Stimulated activated naive B cell treated with anti-CD40 and anti-IgM and Interleukin-4, amounts not matched to agents 10 μg/mL and 1 μg/mL and 100 μg/mL, for 72 hours (primary cell): ENCODE results near the gene ZNF530.

Experiments used
- ATAC-seq, 2 donors: fragments of 150-1000 bp; cut with Tn5 transposase; replicated peaks; 2 replicates each; pipeline ENCODE4 v1.10.0; 2021; ENCODE audit warnings: moderate library complexity in 1 of 2
- DNase-seq: peaks from one replicate; pipeline ENCODE4 v3.0.0; 2021
- H3K27ac Mint-ChIP-seq: one replicate; pipeline ENCODE4 v1.8.0; 2022; ENCODE audit warnings: mild to moderate bottlenecking, mixed read lengths
- H3K27me3 Mint-ChIP-seq, 2 donors: one replicate each; pipeline ENCODE4 v1.8.0; 2022; ENCODE audit warnings: mixed read lengths in 2 of 2
- H3K36me3 Mint-ChIP-seq, 2 donors: one replicate each; pipeline ENCODE4 v1.8.0; 2022; ENCODE audit warnings: mixed read lengths in 2 of 2, mild to moderate bottlenecking in 1 of 2
- H3K4me1 Mint-ChIP-seq, 2 donors: one replicate each; pipeline ENCODE4 v1.8.0; 2022; ENCODE audit warnings: mixed read lengths in 2 of 2, mild to moderate bottlenecking in 1 of 2
- H3K4me3 Mint-ChIP-seq, 2 donors: one replicate each; pipeline ENCODE4 v1.8.0; 2022; ENCODE audit warnings: mild to moderate bottlenecking in 2 of 2, mixed read lengths in 2 of 2, moderate library complexity in 1 of 2
- H3K9me3 Mint-ChIP-seq, 2 donors: one replicate each; pipeline ENCODE4 v1.8.0; 2022; ENCODE audit warnings: mixed read lengths in 2 of 2, mild to moderate bottlenecking in 1 of 2

The ZNF530 gene

DNA sequence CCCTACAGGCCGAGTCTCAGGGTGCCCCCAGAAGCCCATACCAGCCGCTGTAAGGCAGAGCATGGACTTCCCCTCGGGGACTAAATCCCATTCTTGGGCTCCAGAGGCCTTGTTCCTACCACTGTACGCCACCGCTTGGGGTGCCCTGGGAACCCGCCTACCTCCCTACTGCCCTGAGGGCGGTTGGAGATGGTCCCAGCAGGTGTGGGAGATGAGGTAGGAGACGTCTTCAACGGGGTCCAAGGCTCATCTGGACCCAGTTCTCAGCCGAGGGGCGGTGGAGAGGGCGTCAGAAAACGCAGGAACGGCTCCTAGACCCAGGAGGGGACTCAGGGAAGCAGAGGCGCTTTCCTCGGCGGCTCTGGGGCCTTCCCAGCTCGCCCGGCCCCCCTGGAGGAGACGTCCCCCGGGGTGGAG is 16.6 kb upstream of the ZNF530 start:
- DNase-seq (no peak), ATAC-seq (no peak)
- Mint-ChIP-seq H3K36me3 (peaks cover 35 to 43% of the 10 kb centered on the region in 2 donors), H3K27ac (peak overlapping the region; percentile 99), H3K9me3 (peaks cover 21 to 23% of the 10 kb centered on the region in 2 donors), H3K27me3 (no peaks in the 10 kb centered on the region), H3K4me3 (peak overlapping the region; percentile 87 to 98), H3K4me1 (peaks cover 17 to 34% of the 10 kb centered on the region in 2 donors)

DNA sequence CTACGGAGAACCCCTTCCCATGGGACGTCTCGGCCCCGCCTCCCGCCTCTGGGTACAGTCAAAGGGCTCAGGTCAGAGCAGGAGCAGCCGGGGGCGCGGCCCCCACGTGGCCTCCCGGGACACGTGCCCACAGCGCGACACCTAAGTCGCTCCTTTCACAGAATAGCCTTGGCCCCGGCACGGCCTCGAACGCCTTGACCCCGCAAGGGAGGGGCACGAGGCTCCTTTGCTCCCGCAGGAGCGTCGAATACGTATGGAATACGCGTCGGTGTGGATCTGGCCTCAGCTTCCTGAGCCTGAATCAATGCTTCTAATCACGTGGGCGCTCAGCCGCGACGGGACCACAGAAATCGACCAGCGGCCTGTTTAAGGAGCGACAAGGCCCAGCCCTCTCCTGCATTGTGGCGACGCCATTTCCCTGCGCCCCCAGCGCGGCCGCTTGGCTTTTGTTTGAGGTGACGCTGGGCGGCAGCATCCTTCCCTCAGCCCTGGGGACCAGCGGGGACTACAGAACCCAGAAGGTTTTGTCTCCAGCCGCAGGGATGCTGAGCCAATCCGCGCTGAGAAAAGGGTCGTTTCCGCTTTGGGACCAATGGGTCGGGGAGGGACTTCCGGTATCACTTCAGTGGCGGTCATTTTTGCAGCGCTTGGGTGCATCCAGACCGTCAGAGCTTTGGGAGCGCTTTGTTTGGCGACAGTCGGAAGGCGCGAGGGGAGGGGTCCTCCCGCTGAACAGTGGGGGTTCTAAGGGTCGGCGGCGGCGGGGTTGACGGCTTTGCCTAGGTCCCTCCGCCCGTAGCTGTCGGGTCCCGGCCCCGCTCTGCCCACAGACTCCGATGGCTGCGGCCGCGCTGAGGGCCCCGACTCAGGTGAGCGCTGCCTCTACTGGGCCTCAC is 15.9 kb upstream of the ZNF530 start, which contains the start of gene ZIK1:
TSS of gene ZIK1 (plus strand) at position 625 of the 896 bp plus-strand sequence. CDS start at position 837, 212 bp downstream.
- H3K27ac Mint-ChIP-seq = peak within 1 kb of the TSS; percentile 99
- H3K36me3 Mint-ChIP-seq = peaks cover 42 to 49% of the 10 kb centered on the region in 2 donors
- H3K9me3 Mint-ChIP-seq = peaks cover 26% of the 10 kb centered on the region in 2 donors
- ATAC-seq (peak; percentile 91 to 94), DNase-seq (peak; percentile 92)
- no peaks in the 10 kb centered on the region for H3K27me3 Mint-ChIP-seq
- H3K4me3 Mint-ChIP-seq = peak within 1 kb of the TSS; percentile 87 to 98
- H3K4me1 Mint-ChIP-seq = peaks cover 17 to 32% of the 10 kb centered on the region in 2 donors

DNA sequence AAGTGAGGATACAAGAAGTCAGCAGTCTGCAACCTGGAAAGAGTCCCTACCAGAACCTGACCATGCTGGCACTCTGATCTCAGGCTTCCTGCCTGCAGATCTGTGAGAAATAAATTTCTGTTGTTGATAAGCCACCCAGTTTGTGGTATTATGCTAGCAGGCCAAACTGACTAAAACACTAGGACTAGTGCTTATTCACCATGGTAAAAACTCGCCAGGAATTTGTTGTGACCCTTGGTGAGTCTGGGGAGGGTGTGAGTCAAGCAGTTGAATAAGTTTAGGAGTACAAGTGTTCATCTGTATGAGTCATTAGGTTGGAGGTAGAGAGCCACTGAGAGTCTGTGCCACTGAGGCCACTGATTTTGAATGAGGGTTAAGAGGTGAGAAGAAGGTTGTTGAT is 12.2 kb upstream of the ZNF530 start:
- H3K27ac Mint-ChIP-seq = no peak overlapping the region
- peaks cover 39 to 40% of the 10 kb centered on the region in 2 donors for H3K9me3 Mint-ChIP-seq

DNA sequence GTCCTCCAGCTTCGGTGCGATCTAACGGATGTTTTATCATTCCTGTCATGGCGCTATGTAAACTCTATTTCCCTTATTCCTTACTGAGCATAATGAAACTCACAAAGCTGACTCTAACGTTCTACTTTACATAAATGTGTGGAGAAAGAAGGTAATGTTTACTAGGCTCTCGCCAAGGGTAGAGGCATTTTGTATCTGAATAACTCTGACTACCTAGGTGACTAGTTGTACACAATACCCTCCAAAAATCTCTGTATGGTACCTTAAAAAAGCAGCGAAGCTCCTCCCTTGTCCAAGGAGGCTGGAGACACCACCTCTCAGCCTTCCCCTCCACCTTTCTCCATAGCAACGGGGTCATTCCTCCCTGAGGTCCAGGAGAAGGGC is 316 bp upstream of the ZNF530 start:
- Mint-ChIP-seq H3K36me3 (peaks cover 31 to 32% of the 10 kb centered on the region in 2 donors), H3K4me1 (peaks cover 18 to 32% of the 10 kb centered on the region in 2 donors), H3K9me3 (peaks cover 9 to 22% of the 10 kb centered on the region in 2 donors), H3K4me3 (peak overlapping the region; percentile 87 to 88), H3K27ac (peak overlapping the region; percentile 84), H3K27me3 (no peaks in the 10 kb centered on the region)
- DNase-seq (no peak), ATAC-seq (peak; percentile 33 to 41)

More for the DNA sequence above, 12.2 kb upstream of the ZNF530 start:
- H3K4me3 Mint-ChIP-seq = no peak overlapping the region
- peaks cover 76 to 83% of the 10 kb centered on the region in 2 donors for H3K36me3 Mint-ChIP-seq
- H3K27me3 Mint-ChIP-seq = no peaks in the 10 kb centered on the region
- DNase-seq (no peak), ATAC-seq (no peak)
- peaks cover 17 to 36% of the 10 kb centered on the region in 2 donors for H3K4me1 Mint-ChIP-seq

DNA sequence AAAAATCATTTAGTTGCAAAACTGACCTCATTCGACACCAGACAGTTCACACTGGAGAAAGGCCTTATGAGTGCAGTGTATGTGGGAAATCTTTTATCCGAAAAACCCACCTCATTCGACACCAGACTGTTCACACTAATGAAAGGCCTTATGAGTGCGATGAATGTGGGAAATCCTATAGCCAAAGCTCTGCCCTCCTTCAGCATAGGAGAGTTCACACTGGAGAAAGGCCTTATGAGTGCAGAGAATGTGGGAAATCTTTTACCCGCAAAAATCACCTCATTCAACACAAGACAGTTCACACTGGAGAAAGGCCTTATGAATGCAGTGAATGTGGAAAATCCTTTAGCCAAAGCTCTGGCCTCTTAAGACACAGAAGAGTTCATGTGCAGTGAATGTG is 7.2 kb downstream of the ZNF530 start:
- Mint-ChIP-seq H3K4me1 (peaks cover 4 to 6% of the 10 kb centered on the region in 2 donors), H3K4me3 (no peak overlapping the region), H3K27me3 (no peaks in the 10 kb centered on the region), H3K9me3 (peaks cover 8 to 13% of the 10 kb centered on the region in 2 donors), H3K27ac (no peak overlapping the region), H3K36me3 (peaks cover 50 to 64% of the 10 kb centered on the region in 2 donors)
- DNase-seq (no peak), ATAC-seq (no peak)

DNA sequence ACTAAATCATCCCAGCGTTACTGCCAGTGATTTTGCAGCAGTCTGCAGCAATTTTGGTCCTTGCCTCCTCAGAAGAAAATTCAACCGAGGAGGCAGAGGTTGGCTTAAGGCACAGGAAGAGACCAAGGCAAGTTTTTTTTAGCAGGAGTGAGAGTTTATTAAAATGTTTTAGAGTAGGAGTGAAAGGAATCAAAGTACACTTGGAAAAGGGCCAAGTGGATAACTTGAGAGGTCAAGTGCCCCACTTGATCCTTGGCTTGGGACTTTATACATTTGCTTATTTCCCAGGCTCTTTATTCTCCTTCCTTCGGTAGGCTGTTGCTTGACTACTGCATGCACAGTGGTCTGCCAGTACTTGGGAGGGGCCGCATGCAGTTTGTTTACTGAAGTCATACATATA is 11.4 kb downstream of the ZNF530 start:
- H3K9me3 Mint-ChIP-seq = peaks cover 14 to 15% of the 10 kb centered on the region in 2 donors
- no peak overlapping the region for H3K4me3 Mint-ChIP-seq
- no peaks in the 10 kb centered on the region for H3K27me3 Mint-ChIP-seq
- DNase-seq (no peak), ATAC-seq (no peak)
- H3K4me1 Mint-ChIP-seq = peaks cover 16 to 25% of the 10 kb centered on the region in 2 donors
- H3K27ac Mint-ChIP-seq = no peak overlapping the region
- H3K36me3 Mint-ChIP-seq = peaks cover 35 to 46% of the 10 kb centered on the region in 2 donors

DNA sequence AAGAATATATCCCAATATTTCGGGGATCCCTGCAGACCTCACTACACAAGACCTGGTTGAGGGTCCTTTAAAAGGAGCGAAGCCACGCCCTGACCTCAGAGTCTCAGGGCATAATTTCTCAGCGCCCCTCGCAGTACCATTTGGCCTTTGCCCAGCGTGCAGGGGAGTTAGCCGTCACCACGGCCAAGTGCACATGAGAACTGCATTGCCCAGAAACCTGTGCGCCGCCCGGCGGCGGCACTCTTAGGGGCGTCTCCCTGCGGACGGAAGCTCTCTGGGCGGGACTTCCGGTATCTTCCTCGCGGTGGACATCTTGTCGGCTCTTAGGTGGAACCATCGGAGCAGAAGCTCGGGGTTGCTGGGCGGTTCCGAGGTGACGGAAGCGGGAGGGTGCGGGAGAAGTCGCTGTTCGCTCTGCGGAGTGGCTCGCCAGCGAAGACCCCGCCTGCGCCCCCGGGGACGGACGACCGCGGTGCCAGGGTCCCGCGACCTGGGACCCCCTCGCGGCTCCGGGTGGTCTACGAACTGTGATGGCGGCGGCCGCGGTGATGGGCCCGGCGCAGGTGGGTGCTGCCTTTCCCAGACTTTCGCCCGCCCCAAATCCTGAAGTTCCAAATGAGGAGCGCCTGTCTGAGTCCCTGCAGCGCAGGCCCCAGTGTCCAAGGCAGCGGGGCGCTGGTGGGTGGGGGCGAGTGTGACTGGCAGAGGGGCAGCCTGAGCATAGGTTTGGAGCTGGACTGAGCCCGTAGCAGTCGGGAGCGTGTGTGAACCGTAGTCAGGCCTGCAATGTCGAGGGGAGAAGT is 14.5 kb downstream of the ZNF530 start, which contains the start of gene ZNF134:
TSS of gene ZNF134 (plus strand) at position 302 of the 803 bp plus-strand sequence. CDS start 5,227 bp downstream, outside the sequence.
- peak within 1 kb of the TSS; percentile 95 for H3K27ac Mint-ChIP-seq
- DNase-seq (peak; percentile 89), ATAC-seq (peak; percentile 100)
- H3K36me3 Mint-ChIP-seq = peaks cover 50 to 53% of the 10 kb centered on the region in 2 donors
- H3K4me3 Mint-ChIP-seq = peak within 1 kb of the TSS; percentile 86 to 96
- peaks cover 34 to 36% of the 10 kb centered on the region in 2 donors for H3K9me3 Mint-ChIP-seq
- H3K27me3 Mint-ChIP-seq = no peaks in the 10 kb centered on the region
- H3K4me1 Mint-ChIP-seq = peaks cover 33 to 38% of the 10 kb centered on the region in 2 donors

DNA sequence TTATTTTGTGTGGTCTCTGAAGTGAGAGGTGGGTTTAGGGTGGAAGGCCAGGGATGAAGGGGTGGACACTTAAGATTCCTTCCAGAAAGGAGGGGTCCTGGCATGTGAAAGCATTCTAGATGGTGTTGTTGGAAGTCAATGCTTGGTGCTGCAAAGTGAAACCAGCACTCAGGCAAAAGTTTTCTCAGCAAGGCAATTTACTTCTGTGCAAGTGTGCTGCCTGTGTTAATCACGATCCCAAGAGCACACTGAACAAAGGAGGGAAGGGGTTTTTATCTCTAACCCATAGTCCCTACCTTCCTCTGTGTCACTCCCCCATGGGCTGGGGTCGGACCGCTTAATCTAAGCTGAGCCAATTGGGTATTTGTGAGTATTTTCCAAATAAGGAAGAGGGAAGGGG is 15.7 kb downstream of the ZNF530 start:
- ATAC-seq = no peak
- Mint-ChIP-seq H3K4me3 (peak overlapping the region; percentile 86 to 96), H3K27me3 (no peaks in the 10 kb centered on the region), H3K36me3 (peaks cover 62 to 65% of the 10 kb centered on the region in 2 donors), H3K27ac (peak overlapping the region; percentile 95), H3K9me3 (peaks cover 46 to 48% of the 10 kb centered on the region in 2 donors), H3K4me1 (peaks cover 33 to 38% of the 10 kb centered on the region in 2 donors)
- no peak for DNase-seq

DNA sequence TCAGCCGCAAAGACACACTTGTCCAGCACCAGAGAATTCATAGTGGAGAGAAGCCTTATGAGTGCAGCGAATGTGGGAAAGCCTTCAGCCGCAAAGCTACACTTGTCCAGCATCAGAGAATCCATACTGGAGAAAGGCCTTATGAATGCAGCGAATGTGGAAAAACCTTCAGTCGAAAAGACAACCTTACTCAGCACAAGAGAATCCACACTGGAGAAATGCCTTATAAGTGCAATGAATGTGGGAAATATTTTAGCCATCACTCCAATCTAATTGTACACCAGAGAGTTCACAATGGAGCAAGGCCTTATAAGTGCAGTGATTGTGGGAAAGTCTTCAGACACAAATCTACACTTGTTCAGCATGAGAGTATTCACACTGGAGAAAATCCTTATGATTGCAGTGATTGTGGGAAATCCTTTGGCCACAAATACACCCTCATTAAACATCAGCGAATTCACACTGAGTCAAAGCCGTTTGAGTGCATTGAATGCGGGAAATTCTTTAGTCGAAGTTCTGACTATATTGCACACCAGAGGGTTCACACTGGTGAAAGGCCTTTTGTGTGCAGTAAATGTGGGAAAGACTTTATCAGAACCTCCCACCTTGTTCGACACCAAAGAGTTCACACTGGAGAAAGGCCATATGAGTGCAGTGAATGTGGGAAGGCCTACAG is 21.1 kb downstream of the ZNF530 start:
- peaks cover 25 to 32% of the 10 kb centered on the region in 2 donors for H3K4me1 Mint-ChIP-seq
- no peak overlapping the region for H3K27ac Mint-ChIP-seq
- ATAC-seq (no peak), DNase-seq (no peak)
- peaks cover 86 to 98% of the 10 kb centered on the region in 2 donors for H3K36me3 Mint-ChIP-seq
- peaks cover 49 to 53% of the 10 kb centered on the region in 2 donors for H3K9me3 Mint-ChIP-seq
- no peaks in the 10 kb centered on the region for H3K27me3 Mint-ChIP-seq
- no peak overlapping the region for H3K4me3 Mint-ChIP-seq

DNA sequence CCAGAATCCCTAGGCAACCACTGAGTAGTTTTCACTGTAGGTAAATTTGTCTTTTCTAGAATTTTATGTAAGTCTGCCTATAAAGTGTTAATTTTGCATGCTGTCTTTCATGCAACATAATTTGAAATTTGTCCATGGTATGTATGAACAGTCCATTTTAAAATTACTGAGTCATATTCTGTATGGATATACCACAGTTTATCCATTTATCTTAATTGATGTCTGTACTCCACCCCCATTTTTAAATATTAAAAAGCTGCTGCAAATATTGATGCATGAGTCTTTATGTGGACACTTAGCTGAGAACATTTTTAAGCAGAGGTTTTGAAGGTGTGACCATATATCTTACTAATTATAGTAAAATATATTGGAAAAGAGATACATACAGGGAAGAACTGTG is 23.4 kb downstream of the ZNF530 start:
- peaks cover 68 to 75% of the 10 kb centered on the region in 2 donors for H3K36me3 Mint-ChIP-seq
- peaks cover 35 to 40% of the 10 kb centered on the region in 2 donors for H3K9me3 Mint-ChIP-seq
- no peak overlapping the region for H3K4me3 Mint-ChIP-seq
- H3K4me1 Mint-ChIP-seq = peaks cover 10 to 16% of the 10 kb centered on the region in 2 donors
- no peak for DNase-seq
- peak overlapping the region; percentile 47 for H3K27ac Mint-ChIP-seq
- no peak for ATAC-seq
- H3K27me3 Mint-ChIP-seq = no peaks in the 10 kb centered on the region

DNA sequence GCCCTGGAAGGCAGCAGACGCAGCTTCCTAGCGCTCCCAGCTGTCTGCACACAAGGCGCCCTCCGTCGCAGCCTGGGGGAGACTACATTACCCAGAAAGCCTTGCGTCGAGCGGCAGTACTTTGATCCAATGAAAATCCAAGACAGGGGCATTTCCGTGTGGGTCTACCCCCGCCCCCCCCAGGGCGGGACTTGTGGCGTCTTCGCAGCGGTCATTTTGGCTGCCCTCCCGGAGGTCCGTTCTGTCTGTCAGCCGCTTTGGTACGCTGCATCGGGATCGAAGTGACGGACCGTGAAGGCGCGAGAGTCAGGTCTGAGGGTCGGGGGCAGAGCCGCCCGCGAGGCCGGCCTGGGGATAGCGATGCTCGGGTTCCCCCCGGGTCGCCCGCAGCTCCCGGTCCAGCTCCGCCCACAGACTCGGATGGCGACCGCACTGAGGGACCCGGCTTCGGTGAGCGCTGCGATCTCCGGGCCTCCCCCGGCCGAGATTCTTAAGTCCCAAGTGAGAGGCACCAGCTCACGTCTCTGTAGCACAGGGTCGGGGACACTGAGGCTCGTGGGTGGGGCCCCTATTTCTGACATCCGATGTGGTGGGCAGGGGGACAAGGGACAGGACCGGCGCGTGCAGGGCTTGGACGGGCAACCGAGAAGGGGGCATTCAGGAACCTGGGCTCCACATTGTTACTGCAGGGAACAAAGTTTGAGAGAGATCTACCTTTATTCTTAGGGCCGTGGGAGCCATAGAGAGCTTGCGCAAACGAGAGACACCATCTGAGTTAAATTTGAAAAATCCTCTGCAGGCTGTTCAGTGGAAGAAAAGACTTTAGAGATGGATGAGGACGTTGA is 33.5 kb downstream of the ZNF530 start, which contains the start of gene ZNF211:
TSS of gene ZNF211 (plus strand) at position 182 of the 845 bp plus-strand sequence. CDS start at position 361, 179 bp downstream.
- peaks cover 38 to 48% of the 10 kb centered on the region in 2 donors for H3K36me3 Mint-ChIP-seq
- H3K27me3 Mint-ChIP-seq = no peaks in the 10 kb centered on the region
- H3K4me1 Mint-ChIP-seq = peaks cover 14 to 29% of the 10 kb centered on the region in 2 donors
- H3K27ac Mint-ChIP-seq = peak within 1 kb of the TSS; percentile 94
- DNase-seq = peak; percentile 84
- ATAC-seq = peak; percentile 99 to 100
- peaks cover 10 to 12% of the 10 kb centered on the region in 2 donors for H3K9me3 Mint-ChIP-seq
- H3K4me3 Mint-ChIP-seq = peak within 1 kb of the TSS; percentile 87 to 94

DNA sequence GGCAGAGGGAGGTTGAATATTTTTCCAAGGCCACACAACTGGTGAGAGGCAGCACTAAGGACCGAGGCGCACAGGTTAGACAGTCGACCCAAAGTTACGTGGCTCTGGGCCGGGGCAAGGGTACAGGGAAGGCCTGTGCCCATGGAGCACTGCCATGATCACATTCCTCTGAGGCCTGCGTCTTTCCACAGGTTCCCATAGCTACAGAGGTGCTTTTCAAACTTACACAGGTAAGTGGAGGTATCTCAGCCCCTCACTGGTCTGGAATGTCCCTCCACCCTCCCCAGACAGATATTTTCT is 34.1 kb downstream of the ZNF530 start:
- H3K36me3 Mint-ChIP-seq = peaks cover 44 to 54% of the 10 kb centered on the region in 2 donors
- H3K4me1 Mint-ChIP-seq = peaks cover 14 to 29% of the 10 kb centered on the region in 2 donors
- H3K9me3 Mint-ChIP-seq = peaks cover 14 to 18% of the 10 kb centered on the region in 2 donors
- DNase-seq (no peak), ATAC-seq (no peak)
- H3K27me3 Mint-ChIP-seq = no peaks in the 10 kb centered on the region
- H3K27ac Mint-ChIP-seq = peak overlapping the region; percentile 94
- peak overlapping the region; percentile 87 to 94 for H3K4me3 Mint-ChIP-seq

DNA sequence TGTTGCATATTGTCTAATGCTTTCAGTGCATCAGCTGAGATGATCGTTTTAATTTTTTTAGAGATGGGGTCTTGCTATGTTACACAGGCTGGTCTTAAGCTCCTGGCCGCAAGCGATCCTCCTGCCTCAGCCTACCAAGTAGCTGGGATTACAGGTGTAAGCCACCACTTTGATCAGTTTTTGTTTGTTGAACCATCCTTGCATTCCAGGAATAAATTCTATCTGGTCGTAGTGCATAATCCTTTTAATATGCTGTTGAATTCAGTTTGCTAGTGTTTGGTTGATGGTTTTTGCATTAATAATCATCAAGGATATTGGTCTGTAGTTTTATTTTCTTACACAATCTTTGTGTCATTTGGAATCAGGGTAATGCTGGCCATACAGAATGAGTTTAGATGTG is 37.7 kb downstream of the ZNF530 start:
- H3K27ac Mint-ChIP-seq = no peak overlapping the region
- no peak for ATAC-seq
- no peaks in the 10 kb centered on the region for H3K27me3 Mint-ChIP-seq
- no peak for DNase-seq
- peaks cover 14 to 29% of the 10 kb centered on the region in 2 donors for H3K4me1 Mint-ChIP-seq
- peaks cover 28 to 37% of the 10 kb centered on the region in 2 donors for H3K9me3 Mint-ChIP-seq
- H3K4me3 Mint-ChIP-seq = no peak overlapping the region
- peaks cover 68 to 81% of the 10 kb centered on the region in 2 donors for H3K36me3 Mint-ChIP-seq
